Stimulated activated CD4-positive, alpha-beta T cell treated with anti-CD3 and anti-CD28 coated beads, Interleukin-1b, Interleukin-23, amount 100 ng/mL, for 1 hour (primary cell): ENCODE data around the gene NDUFS1.
A peak's percentile ranks its signal among the peaks of the same experiment; 100 is the strongest.
"Not testable (repeated sequence)": the region's sequence is repeated elsewhere in the genome, so short reads cannot be mapped to it uniquely, and the experiment has no call there.

Source experiments
- DNase-seq, 2 donors: peaks; one replicate each; pipeline ENCODE4 v3.0.0-alpha.2; 2020; ENCODE audit warnings: low read depth in 2 of 2

Gene NDUFS1

GRCh38 chr2:206159346-206160124 lies at the start of gene NDUFS1, which contains the start of gene EEF1B2:
TSS of gene NDUFS1 (minus strand) at chr2:206159444. CDS start at chr2:206153678, 5,766 bp downstream.
TSS of gene EEF1B2 (plus strand) at chr2:206159895. CDS start at chr2:206159980, 85 bp downstream.
- DNase-seq, result peak; percentile 83 to 91

- no peak for DNase-seq
Observed at GRCh38 chr2:206208900-206209299, 49.7 kb upstream of the NDUFS1 start.

DNA sequence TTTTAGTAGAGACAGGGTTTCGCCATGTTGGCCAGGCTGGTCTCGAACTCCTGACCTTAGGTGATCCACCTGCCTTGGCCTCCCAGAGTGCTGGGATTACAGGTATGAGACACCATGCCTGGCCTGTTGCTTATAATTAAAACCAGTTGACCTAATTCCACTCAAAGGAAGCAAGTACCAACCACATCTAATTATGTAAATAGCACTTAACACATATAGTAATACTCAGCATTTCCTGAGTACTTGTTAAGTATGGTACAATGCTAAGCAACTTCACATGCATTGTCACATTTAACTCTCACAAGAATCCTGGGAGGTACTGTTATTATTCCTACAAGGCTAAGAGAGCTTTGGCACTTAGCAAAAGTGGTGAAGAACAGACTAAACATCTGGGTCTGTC lies 48.1 kb upstream of the NDUFS1 start:
- DNase-seq, result not testable (repeated sequence)

DNA sequence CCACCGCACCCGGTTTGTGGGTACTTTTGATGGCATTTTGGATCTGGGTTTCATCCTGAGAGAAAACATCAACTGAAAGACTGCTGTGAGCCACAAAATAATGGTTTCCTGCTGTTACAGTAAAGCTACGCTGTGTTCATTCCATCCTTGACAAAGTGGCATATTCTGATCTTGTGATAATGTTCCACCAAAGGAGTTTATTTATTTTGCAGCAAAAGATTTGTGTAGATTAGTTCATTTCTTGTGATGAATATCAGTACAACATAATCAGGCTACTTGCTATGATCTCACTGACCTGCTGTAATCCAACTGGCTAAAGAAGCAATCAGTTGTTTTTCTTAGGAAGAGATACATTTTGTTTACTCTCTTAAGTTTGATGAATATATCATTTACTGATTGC lies 45.5 kb upstream of the NDUFS1 start:
- no peak for DNase-seq

DNA sequence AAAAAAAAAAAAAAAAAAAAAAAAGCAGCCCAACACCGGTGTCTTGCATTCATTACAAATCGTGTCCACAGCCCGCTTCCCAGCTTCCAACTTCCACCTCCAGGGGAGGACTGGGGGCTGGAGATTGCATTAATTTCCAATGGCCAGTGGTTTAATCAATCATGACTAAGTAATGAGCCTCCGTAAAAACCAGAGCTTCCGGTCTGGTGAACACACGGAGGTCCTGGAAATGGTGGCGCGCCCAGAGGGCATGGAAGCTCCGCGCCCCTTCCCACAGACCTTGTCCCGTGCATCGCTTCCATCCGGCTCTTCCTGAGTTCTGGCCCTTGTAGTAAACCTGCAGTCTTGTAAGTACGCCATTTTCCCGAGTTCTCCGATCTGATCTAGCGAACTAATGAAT lies 44.1 kb upstream of the NDUFS1 start:
- no peak for DNase-seq

GRCh38 chr2:206202446-206202845 lies 43.2 kb upstream of the NDUFS1 start:
- DNase-seq, result no peak

DNA sequence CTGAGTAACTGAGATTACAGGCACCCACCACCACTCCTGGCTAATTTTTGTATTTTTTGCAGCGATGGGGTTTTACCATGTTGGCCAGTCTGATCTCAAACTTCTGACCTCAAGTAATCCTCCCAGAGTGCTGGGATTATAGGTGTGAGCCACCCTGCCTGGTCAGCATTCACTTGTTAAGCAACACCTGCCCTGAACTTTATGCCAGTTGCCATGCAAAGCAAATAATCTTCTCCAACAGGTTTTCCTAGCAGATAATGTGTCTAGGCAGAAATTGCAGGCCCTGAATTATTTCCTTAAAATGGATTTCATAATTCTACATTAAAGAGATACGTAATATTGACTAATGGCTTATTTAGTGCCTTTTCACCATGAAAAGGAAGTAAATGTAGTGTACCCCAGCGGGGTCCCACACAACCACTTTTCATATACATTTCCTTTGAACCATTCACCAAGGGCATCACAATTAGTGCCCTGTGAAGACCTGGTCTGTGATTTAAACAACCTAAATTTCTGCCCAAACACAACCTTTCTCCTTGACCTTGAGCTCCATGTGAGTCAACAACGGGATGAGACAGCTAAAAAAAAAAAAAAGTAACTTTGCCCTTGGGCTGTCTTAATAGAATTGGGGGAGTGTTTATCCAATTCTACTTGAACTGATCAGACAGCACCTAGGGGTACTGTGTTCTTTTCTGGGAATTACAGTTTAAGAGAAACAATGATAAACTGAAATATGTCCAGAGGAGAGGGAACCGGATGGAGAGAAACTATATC lies 42.0 kb upstream of the NDUFS1 start:
- no peak for DNase-seq

GRCh38 chr2:206198677-206199076 lies 39.4 kb upstream of the NDUFS1 start:
- no peak for DNase-seq

- DNase-seq, result no peak
Observed at GRCh38 chr2:206193671-206194357, 34.6 kb upstream of the NDUFS1 start.

DNA sequence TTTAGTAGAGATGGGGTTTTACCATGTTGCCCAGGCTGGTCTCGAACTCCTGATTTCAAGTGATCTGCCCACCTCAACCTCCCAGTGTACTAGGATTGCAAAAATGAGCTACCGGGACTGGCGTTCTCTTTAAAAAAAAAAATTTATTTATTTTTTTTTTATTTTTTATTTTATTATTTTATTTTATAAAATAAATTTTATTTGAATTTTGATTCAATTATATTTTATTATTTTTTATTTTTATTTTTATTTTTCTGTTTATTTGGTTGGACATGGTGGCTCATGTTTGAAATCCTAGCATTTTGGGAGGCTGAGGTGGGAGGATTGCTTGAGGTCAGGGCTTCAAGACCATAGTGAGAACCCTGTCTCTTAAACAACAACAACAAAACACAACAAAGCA lies 32.9 kb upstream of the NDUFS1 start:
- no peak for DNase-seq

DNA sequence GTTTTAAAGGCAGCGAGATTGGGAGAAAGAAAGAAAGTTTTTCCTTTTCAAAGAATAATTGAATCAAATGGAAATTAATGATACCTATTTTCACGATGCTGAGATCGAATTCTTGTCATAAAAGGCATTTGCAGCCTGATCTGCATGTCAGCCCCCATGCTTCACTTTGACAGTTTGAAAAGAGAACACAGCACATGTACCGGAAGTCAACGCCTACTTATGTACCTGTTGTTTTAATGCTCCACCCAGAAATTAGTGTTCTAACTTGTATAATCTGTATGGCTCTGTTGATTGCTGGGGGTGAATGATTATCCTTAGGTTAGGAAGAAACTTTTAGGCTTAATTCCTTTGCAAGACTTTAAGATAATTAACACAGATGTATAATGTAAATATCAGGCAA lies 31.4 kb upstream of the NDUFS1 start:
- no peak for DNase-seq

DNA sequence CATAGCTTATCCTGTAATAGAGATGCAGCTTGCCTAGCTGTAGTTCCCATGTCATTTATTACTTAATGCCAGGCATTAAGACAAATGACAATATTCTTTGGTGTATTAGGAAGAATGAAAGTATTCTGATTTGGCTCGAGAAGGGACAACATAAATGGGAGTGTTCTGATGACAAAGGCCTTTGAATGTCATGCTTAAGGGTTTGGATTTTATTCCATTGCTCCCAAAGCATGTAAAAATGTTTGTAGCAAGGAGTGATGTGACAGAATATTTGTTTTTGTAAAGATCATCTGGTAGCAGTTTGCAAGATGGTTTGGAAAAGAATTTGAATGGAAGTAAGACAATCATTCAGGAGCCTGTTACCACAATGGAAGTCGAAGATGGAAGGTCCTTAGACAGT lies 30.9 kb upstream of the NDUFS1 start:
- no peak for DNase-seq

DNA sequence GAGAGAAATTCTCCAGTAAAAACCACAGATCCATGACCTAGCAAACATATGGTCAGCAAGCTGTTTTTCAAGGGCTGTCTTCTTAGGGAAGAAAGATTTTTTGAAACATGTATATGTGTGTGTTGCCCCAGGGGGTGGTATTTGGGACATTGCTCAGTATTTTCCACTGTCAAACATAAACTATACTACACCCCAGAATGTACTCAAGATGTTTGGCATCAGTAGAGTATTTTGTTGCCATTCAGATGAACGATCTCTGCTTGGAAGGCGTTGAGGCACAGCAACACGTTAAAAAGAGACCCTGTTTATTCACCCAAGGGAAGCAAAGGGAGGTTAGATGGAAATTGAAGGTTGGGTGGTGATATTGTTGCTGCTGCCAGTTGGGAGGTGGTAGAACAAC lies 30.4 kb upstream of the NDUFS1 start:
- no peak for DNase-seq

- DNase-seq, result not testable (repeated sequence)
Observed at GRCh38 chr2:206181526-206181925, 22.3 kb upstream of the NDUFS1 start.

DNA sequence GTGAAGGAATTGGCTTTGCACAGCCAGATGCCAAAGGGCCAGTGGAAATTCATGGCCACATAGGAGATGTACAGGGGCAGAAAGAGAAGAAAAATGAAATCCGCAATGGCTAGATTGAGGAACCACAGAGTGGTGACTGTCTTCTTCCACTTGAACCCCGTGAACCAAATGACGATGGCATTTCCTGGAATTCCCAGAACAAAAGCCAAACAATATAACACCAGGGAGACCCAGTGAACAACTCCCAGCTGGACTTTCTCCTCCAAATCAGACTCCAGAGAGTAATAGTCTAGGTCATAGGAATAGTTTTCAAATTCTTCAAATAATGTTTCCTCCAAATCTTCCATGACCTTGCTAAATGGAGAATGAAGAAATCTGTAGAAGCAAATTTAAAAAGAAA lies 17.7 kb upstream of the NDUFS1 start:
- DNase-seq, result no peak

- DNase-seq, result no peak
Observed at GRCh38 chr2:206176121-206176520, 16.9 kb upstream of the NDUFS1 start.

- DNase-seq, result no peak
Observed at GRCh38 chr2:206173147-206173546, 13.9 kb upstream of the NDUFS1 start.

DNA sequence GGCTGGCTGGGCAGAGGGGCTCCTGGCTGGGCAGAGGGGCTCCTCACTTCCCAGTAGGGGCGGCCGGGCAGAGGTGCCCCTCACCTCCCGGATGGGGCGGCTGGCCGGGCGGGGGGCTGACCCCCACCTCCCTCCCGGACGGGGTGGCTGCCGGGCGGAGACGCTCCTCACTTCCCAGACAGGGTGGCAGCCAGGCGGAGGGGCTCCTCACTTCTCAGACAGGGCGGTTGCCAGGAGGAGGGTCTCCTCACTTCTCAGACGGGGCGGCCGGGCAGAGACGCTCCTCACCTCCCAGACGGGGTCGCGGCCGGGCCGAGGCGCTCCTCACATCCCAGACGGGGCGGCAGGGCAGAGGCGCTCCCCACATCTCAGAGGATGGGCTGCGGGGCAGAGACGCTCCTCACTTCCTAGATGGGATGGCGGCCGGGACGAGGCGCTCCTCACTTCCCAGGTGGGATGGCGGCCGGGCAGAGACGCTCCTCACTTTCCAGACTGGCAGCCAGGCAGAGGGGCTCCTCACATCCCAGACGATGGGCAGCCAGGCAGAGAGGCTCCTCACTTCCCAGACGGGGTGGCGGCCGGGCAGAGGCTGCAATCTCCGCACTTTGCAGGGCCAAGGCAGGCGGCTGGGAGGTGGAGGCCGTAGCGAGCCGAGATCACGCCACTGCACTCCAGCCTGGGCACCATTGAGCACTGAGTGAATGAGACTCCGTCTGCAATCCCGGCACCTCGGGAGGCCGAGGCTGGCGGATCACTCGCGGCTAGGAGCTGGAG lies 12.6 kb upstream of the NDUFS1 start:
- DNase-seq, result not testable (repeated sequence)

GRCh38 chr2:206168230-206168629 lies 9.0 kb upstream of the NDUFS1 start:
- not testable (repeated sequence) for DNase-seq

DNA sequence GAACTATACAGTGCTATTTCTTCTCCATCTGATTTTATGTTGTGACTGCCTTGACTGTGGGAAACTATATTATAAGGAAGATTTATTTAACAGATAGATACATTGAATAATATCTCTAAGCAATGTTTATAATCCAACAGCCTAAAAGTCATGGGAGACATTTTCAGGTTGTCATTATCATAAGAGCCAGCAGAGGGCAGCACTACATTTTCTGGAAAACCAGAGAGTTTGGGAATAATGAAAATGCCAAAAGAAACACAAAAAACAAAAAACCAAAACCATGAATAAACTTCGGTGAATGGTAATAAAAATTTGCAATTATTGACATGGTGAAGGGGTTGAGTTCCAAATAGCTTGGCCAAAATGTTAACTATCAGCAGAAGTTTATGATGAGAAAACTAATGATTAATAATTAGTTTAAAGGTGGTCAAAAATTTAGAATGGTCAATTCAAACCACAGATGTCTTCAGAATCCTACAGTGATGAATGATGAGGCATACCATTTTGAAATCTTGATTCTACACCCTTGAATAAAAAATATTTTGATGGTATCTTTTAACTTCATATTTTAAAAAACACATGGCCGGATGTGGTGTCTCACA lies 5.1 kb upstream of the NDUFS1 start:
- DNase-seq, result no peak

DNA sequence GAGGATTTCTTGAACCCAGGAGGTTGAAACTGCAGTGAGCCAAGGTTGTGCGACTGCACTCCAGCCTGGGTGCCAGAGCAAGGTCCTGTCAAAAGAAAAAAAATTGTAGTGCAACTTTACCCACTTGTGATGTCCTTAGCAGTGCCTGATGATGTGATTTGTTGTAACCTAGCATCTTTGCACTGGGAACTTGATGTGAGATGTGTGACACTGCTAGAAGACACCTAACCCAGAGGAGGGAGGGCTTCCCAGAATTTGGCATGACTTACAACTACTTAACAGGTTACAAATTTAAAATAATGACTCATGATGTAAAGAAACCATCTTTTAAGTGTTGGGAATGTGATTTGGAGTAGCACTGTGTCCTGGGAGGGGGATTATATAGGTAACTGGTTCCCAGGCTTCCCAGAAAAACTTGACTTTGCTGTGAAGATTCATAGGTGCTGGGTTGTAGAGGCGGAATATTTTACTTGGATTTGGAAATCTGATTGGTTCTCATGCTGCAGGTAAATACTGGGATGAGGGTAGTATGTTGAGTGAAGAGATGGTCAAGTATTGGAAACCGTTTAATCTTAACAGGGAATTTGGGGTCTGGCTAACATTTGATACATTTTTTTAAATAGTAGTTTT lies 4.1 kb upstream of the NDUFS1 start:
- DNase-seq, result no peak
